ENCODE results near the gene LIN7A. TPM values are rescaled to one million over a fixed set of nuclear protein-coding genes. Genes with fewer than 3 reads are reported as not detected.

Gene LIN7A
- total and polyA plus RNA-seq, 2 of the 8 experiments (the other 6 are each of a cell fraction or from before 2014, with no cell fraction given) = 5.8 to 22.0 TPM

GRCh38 chr12:80778005-80778541, 159.7 kb downstream of the LIN7A start:
- FAIRE-seq (no peak), DNase-seq (ENCODE audit: low read depth in 1 of 2, low spot score in 2 of 2) (no peak)
- Histone ChIP-seq H3K27me3 (replicated peaks in 1 of 4; ENCODE audit: control insufficient read depth in 3 of 4, extremely low read depth in 1 of 4, insufficient read depth in 3 of 4, low read length in 3 of 4) (no peaks in the 10 kb centered on the region), H3K79me2 (ENCODE audit: control insufficient read depth in 1 of 2, insufficient read depth in 2 of 2, low read length in 2 of 2) (no peaks in the 10 kb centered on the region), H3K9me3 (ENCODE audit: insufficient read depth in 2 of 2, low read depth in 1 of 2, low read length in 1 of 2) (peaks cover 4 to 9% of the 10 kb centered on the region in 2 experiments; a peak in 2 of 4 replicates), H2BK15ac (ENCODE audit: low read length) (no peak overlapping the region), H3K4me3 (ENCODE audit: extremely low read depth in 1 of 4, insufficient read depth in 2 of 4, low read depth in 3 of 4, low read length in 4 of 4) (no peak overlapping the region), H4K8ac (ENCODE audit: extremely low read depth, insufficient read depth, low read length) (no peak overlapping the region), H3K14ac (ENCODE audit: insufficient read length) (no peak overlapping the region), H2BK20ac (ENCODE audit: low read length) (no peak overlapping the region), H2BK5ac (ENCODE audit: low read depth, low read length) (no peak overlapping the region), H3K4ac (replicated peaks; ENCODE audit: insufficient read length, low read depth, low read length) (no peak overlapping the region), H4K20me1 (replicated peaks in 1 of 2; ENCODE audit: control insufficient read depth in 1 of 2, insufficient read depth in 2 of 2, low read length in 2 of 2) (no peaks in the 10 kb centered on the region), H2AK5ac (ENCODE audit: low read depth, low read length) (no peak overlapping the region), H2AFZ (ENCODE audit: low read length) (no peak overlapping the region), H3K79me1 (ENCODE audit: low read depth, low read length) (no peaks in the 10 kb centered on the region), H3K36me3 (ENCODE audit: control insufficient read depth in 2 of 4, insufficient read depth in 4 of 4, low read length in 3 of 4) (peaks cover 0 to 43% (median 10%) of the 10 kb centered on the region in 4 experiments; a peak in 3 of 8 replicates), H3K23ac (ENCODE audit: insufficient read length) (no peak overlapping the region), H2BK12ac (ENCODE audit: low read depth, low read length) (no peak overlapping the region), H3K23me2 (ENCODE audit: low read depth, low read length) (no peaks in the 10 kb centered on the region), H4K91ac (replicated peaks; ENCODE audit: insufficient read length, low read length) (no peak overlapping the region), H2BK120ac (replicated peaks; ENCODE audit: low read depth, low read length) (peak overlapping the region; percentile 13), H3K9ac (replicated peaks in 1 of 4; ENCODE audit: extremely low read depth in 1 of 4, low read depth in 3 of 4, low read length in 3 of 4) (no peak overlapping the region), H3K4me1 (replicated peaks in 1 of 4; ENCODE audit: control insufficient read depth in 3 of 4, insufficient read depth in 4 of 4, low read length in 3 of 4) (peaks cover 2 to 21% (median 10%) of the 10 kb centered on the region in 4 experiments; a peak in 6 of 7 replicates), H3K4me2 (ENCODE audit: insufficient read depth in 1 of 2, low read depth in 2 of 2, low read length in 2 of 2) (no peak overlapping the region), H3K27ac (ENCODE audit: low read depth, low read length) (no peak overlapping the region), H4K5ac (ENCODE audit: insufficient read length, low read depth, low read length) (no peak overlapping the region), H3K18ac (ENCODE audit: extremely low read depth, low read length) (no peak overlapping the region; the same call in 1 of the 2 replicates), H3K56ac (replicated peaks; ENCODE audit: insufficient read length, low read depth, low read length) (no peak overlapping the region)
- peak; percentile 45; the same call in 1 of the 2 replicates for TF ChIP-seq MAFK (IDR thresholded peaks at IDR 0.05; ENCODE audit: low read depth, low read length)
- no peak for TF ChIP-seq TAF7 (optimal IDR thresholded peaks at IDR 0.05; ENCODE audit: borderline replicate concordance, low read depth, low read length)
- ChIA-PET CTCF (ENCODE audit: partially characterized antibody) (interaction anchor here (0.9 to 1.4 kb wide), 2 partner anchors 15 to 177 kb away, joined by 3 read pairs; no protein-coding TSS in a partner anchor), POLR2A (ENCODE audit: partially characterized antibody) (interaction anchor here (1.6 kb wide), 1 partner anchor 12 kb away, joined by 4 read pairs; no protein-coding TSS in a partner anchor)
- 90% methylated on average over 3 of the region's 3 CpGs; no CpG with 5 or more reads in 1 of the 2 experiments for WGBS, 2 experiments (ENCODE audit: extremely low coverage in 1 of 2, insufficient coverage in 1 of 2, insufficient read length in 1 of 2, insufficient replicate concordance in 2 of 2, low coverage in 1 of 2, low lambda C conversion rate in 2 of 2, missing lambda C conversion rate in 1 of 2)
